ENCODE measurements around the gene KCNQ1. TPM values are rescaled to one million over a fixed set of nuclear protein-coding genes. Genes with fewer than 3 reads are reported as not detected.

Gene KCNQ1
- total and polyA plus RNA-seq, 2 donors (not counting 1 experiment from before 2014, with no cell fraction given) = 21.5 to 28.8 TPM

DNA sequence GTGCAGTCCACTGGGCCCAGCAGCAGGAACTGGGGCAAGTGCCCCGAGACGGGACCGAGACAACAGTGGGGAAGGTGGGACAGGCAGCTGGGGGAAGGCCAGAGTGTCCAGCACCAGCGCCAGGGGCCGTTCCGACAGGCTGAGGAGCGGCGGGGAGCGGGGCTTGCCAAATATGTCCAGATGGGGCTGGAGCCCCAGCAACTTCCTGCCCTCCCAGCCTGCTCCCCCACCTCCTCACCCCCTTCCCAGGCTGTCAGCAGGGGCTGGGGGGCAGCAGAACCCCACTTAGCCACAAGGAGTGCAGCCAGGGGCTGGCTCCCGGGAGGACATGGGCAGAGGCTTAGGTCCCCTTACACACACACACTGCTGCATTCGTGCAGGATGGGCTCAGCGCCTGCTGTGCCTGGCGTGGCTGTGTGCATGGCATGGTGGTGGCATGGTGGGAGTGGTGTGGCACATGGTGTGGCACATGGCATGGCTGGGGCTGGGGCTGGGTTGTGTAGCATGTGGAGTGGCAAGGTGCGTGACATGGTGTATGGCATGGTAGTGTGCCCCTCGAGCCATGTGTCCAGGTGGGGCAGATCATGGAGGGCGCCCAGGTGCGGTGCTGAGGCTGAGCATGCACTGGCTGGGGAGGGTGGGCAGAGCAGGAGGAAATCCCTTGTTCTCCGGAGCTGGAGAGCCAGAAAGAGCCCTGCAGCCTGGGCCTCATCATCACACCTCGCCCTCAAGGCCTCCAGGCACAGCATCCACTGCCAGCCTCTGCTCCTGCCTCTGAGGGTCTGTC lies 389.1 kb downstream of the KCNQ1 start:
- ATAC-seq (ENCODE audit: low read depth) = no peak
- 94% methylated on average over 18 of the region's 19 CpGs for WGBS (ENCODE audit: insufficient coverage)
- H2AFZ ChIP-seq (ENCODE audit: insufficient read depth, low read depth, low read length, poor library complexity, severe bottlenecking) = no peak overlapping the region
- H3K9me3 ChIP-seq (ENCODE audit: control extremely low read depth in 1 of 3, control insufficient read depth in 2 of 3, insufficient read depth in 1 of 3, low read length in 2 of 3) = peaks cover 0 to 4% (median 1%) of the 10 kb centered on the region in 3 donors
- Mint-ChIP-seq H3K9me3 (ENCODE audit: insufficient read depth) (peaks cover 1% of the 10 kb centered on the region), H3K4me1 (no peaks in the 10 kb centered on the region), H3K27ac (no peak overlapping the region), H3K4me3 (no peak overlapping the region), H3K27me3 (no peaks in the 10 kb centered on the region)
- CTCF ChIA-PET = no interaction called here
- DNase-seq = no peak
- H3K4me2 ChIP-seq (replicated peaks; ENCODE audit: low read depth, low read length, poor library complexity, severe bottlenecking) = no peak overlapping the region
- no peaks in the 10 kb centered on the region for H3K36me3 ChIP-seq (replicated peaks in 1 of 2; ENCODE audit: control extremely low read depth in 1 of 2, control insufficient read depth in 1 of 2, extremely low read depth in 1 of 2, insufficient read depth in 2 of 2, low read length in 1 of 2)
- H3K4me1 ChIP-seq (ENCODE audit: control insufficient read depth in 2 of 2, insufficient read depth in 2 of 2, low read length in 2 of 2) = no peaks in the 10 kb centered on the region
- no peaks in the 10 kb centered on the region for H3K27me3 ChIP-seq (replicated peaks in 1 of 4; ENCODE audit: control extremely low read depth in 1 of 4, control insufficient read depth in 3 of 4, insufficient read depth in 4 of 4, low read length in 3 of 4)
- no peaks in the 10 kb centered on the region for H4K20me1 ChIP-seq (ENCODE audit: control insufficient read depth, insufficient read depth, low read length, poor library complexity, severe bottlenecking)
- H3K27ac ChIP-seq (ENCODE audit: low read length in 2 of 2) = no peak overlapping the region
- no peak overlapping the region for H3K4me3 ChIP-seq (ENCODE audit: control extremely low read depth in 1 of 5, extremely low read depth in 1 of 5, insufficient read depth in 1 of 5, low read depth in 2 of 5, low read length in 4 of 5)
- H3K9ac ChIP-seq (ENCODE audit: low read length) = no peak overlapping the region
- POLR2A ChIA-PET = no interaction called here
- intact Hi-C loops (cut with micrococcal nuclease) = no loop called here
- TF ChIP-seq, protein P1, sequence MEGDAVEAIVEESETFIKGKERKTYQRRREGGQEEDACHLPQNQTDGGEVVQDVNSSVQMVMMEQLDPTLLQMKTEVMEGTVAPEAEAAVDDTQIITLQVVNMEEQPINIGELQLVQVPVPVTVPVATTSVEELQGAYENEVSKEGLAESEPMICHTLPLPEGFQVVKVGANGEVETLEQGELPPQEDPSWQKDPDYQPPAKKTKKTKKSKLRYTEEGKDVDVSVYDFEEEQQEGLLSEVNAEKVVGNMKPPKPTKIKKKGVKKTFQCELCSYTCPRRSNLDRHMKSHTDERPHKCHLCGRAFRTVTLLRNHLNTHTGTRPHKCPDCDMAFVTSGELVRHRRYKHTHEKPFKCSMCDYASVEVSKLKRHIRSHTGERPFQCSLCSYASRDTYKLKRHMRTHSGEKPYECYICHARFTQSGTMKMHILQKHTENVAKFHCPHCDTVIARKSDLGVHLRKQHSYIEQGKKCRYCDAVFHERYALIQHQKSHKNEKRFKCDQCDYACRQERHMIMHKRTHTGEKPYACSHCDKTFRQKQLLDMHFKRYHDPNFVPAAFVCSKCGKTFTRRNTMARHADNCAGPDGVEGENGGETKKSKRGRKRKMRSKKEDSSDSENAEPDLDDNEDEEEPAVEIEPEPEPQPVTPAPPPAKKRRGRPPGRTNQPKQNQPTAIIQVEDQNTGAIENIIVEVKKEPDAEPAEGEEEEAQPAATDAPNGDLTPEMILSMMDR (IDR thresholded peaks at IDR 0.05) = no peak
- TF ChIP-seq EZH2 (IDR thresholded peaks at IDR 0.05; ENCODE audit: borderline replicate concordance, insufficient read depth, low read depth, low read length, poor library complexity, severe bottlenecking) = no peak
- no peaks in the 10 kb centered on the region for H3K79me2 ChIP-seq (ENCODE audit: control insufficient read depth, insufficient read depth, low read length)

DNA sequence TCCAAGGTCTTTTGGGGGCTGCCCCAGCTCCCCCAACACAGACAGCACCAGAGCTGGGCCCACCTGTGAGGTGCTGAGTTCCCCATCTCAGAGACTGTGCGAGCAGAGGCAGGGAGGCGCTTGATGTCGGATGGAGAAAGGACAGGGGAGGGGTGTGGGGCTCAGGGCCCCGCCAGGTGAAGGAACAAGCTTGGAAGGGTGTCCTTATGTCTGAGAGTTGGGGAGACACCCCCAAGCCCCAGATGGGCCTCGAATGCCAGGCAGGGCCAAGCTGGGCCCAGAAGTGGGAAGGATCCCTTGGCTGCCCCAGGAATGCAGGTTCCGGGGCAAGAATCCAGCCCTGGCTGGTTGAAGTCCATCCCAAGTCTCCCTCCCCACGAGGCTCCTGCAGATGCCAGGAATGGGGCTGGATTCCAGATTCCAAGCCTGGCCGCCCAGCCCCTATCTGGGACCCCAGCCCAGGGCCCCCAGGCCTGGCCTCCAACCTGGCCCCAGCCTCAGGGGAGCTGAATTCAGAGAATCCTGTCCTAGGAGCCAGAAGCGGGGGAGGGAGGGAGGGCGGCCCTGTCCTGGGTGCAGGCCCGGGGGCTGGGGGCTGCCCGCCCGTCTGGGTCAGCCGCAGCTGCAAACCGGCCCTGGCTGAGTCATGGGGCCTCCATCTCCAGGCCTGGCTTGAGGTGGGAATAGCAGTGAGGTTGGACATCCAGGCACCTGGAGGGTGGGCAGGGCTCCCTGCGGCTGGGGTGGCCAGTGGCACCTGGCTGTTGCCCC lies 389.9 kb downstream of the KCNQ1 start:
- H3K27me3 Mint-ChIP-seq = no peaks in the 10 kb centered on the region
- H3K4me1 Mint-ChIP-seq = no peaks in the 10 kb centered on the region
- H4K20me1 ChIP-seq (ENCODE audit: control insufficient read depth, insufficient read depth, low read length, poor library complexity, severe bottlenecking) = no peaks in the 10 kb centered on the region
- H3K36me3 ChIP-seq (replicated peaks in 1 of 2; ENCODE audit: control extremely low read depth in 1 of 2, control insufficient read depth in 1 of 2, extremely low read depth in 1 of 2, insufficient read depth in 2 of 2, low read length in 1 of 2) = no peaks in the 10 kb centered on the region
- no peaks in the 10 kb centered on the region for H3K79me2 ChIP-seq (ENCODE audit: control insufficient read depth, insufficient read depth, low read length)
- no peaks in the 10 kb centered on the region for H3K9me3 Mint-ChIP-seq (ENCODE audit: insufficient read depth)
- ChIA-PET CTCF (no interaction called here), POLR2A (no interaction called here)
- H3K4me3 ChIP-seq (ENCODE audit: control extremely low read depth in 1 of 5, extremely low read depth in 1 of 5, insufficient read depth in 1 of 5, low read depth in 2 of 5, low read length in 4 of 5) = no peak overlapping the region
- DNase-seq (no peak), ATAC-seq (ENCODE audit: low read depth) (no peak)
- H2AFZ ChIP-seq (ENCODE audit: insufficient read depth, low read depth, low read length, poor library complexity, severe bottlenecking) = no peak overlapping the region
- no peaks in the 10 kb centered on the region for H3K9me3 ChIP-seq (ENCODE audit: control extremely low read depth in 1 of 3, control insufficient read depth in 2 of 3, insufficient read depth in 1 of 3, low read length in 2 of 3)
- H3K4me1 ChIP-seq (ENCODE audit: control insufficient read depth in 2 of 2, insufficient read depth in 2 of 2, low read length in 2 of 2) = no peaks in the 10 kb centered on the region
- H3K4me3 Mint-ChIP-seq = no peak overlapping the region
- TF ChIP-seq, protein P1 (IDR thresholded peaks at IDR 0.05) = no peak
- TF ChIP-seq EZH2 (IDR thresholded peaks at IDR 0.05; ENCODE audit: borderline replicate concordance, insufficient read depth, low read depth, low read length, poor library complexity, severe bottlenecking) = no peak
- intact Hi-C loops (cut with micrococcal nuclease) = no loop called here
- no peaks in the 10 kb centered on the region for H3K27me3 ChIP-seq (replicated peaks in 1 of 4; ENCODE audit: control extremely low read depth in 1 of 4, control insufficient read depth in 3 of 4, insufficient read depth in 4 of 4, low read length in 3 of 4)
- no peak overlapping the region for H3K27ac ChIP-seq (ENCODE audit: low read length in 2 of 2)
- H3K27ac Mint-ChIP-seq = no peak overlapping the region
- WGBS (ENCODE audit: insufficient coverage) = 94% methylated on average over 16 of the region's 16 CpGs
- no peak overlapping the region for H3K4me2 ChIP-seq (replicated peaks; ENCODE audit: low read depth, low read length, poor library complexity, severe bottlenecking)
- H3K9ac ChIP-seq (ENCODE audit: low read length) = no peak overlapping the region

All from B cell (primary cell).